H9 (cell line): ENCODE measurements around the gene LARGE1. TPM values are rescaled to one million over a fixed set of nuclear protein-coding genes. Genes with fewer than 3 reads are reported as not detected.

Experiments used
- DNase-seq: peaks from one replicate; pipeline ENCODE4 v3.0.0-alpha.2; 2017
- H2AFZ ChIP-seq: one replicate; pipeline ENCODE4 v1.6.1; 2013; ENCODE audit warnings: mild to moderate bottlenecking, low read length, control low read depth, moderate library complexity
- H2AK5ac ChIP-seq: 2 replicates; pipeline ENCODE4 v1.6.1; 2013; ENCODE audit warnings: low read length, control low read depth, mixed read lengths; ENCODE audit not compliant: insufficient read length
- H2BK120ac ChIP-seq: one replicate; pipeline ENCODE4 v1.6.1; 2013; ENCODE audit warnings: low read depth, mild to moderate bottlenecking, low read length, control low read depth, inconsistent platforms; ENCODE audit not compliant: poor library complexity, severe bottlenecking
- H2BK12ac ChIP-seq: 2 replicates; pipeline ENCODE4 v1.6.1; 2013; ENCODE audit warnings: low read length, control low read depth, mixed read lengths, low read depth; ENCODE audit not compliant: insufficient read length
- H2BK15ac ChIP-seq: 2 replicates; pipeline ENCODE4 v1.6.1; 2013; ENCODE audit warnings: low read depth, low read length, control low read depth
- H2BK20ac ChIP-seq: one replicate; pipeline ENCODE4 v1.6.1; 2013; ENCODE audit warnings: low read depth, mild to moderate bottlenecking, low read length, control low read depth, inconsistent platforms; ENCODE audit not compliant: poor library complexity, severe bottlenecking
- H2BK5ac ChIP-seq: 2 replicates; pipeline ENCODE4 v1.6.1; 2013; ENCODE audit warnings: low read length, control low read depth, mixed read lengths; ENCODE audit not compliant: insufficient read length
- H3K14ac ChIP-seq: 2 replicates; pipeline ENCODE4 v1.6.1; 2013; ENCODE audit warnings: low read length, control low read depth; ENCODE audit not compliant: insufficient read depth
- H3K18ac ChIP-seq: 2 replicates; pipeline ENCODE4 v1.6.1; 2013; ENCODE audit warnings: low read depth, mild to moderate bottlenecking, mixed read lengths, low read length, control low read depth; ENCODE audit not compliant: insufficient read length
- H3K23ac ChIP-seq: 2 replicates; pipeline ENCODE4 v1.6.1; 2013; ENCODE audit warnings: low read length, control low read depth, mixed read lengths, low read depth; ENCODE audit not compliant: insufficient read length
- H3K23me2 ChIP-seq: 2 replicates; pipeline ENCODE4 v1.6.1; 2013; ENCODE audit warnings: low read depth, mild to moderate bottlenecking, mixed read lengths, low read length, control low read depth; ENCODE audit not compliant: insufficient read length, poor library complexity, severe bottlenecking
- H3K27ac ChIP-seq: 2 replicates; pipeline ENCODE4 v1.5.1; 2013; ENCODE audit warnings: low read length, control low read depth, mixed read lengths, low read depth; ENCODE audit not compliant: insufficient read length
- H3K27me3 ChIP-seq: 2 replicates; pipeline ENCODE4 v1.6.1; 2013; ENCODE audit warnings: low read length, control low read depth, inconsistent platforms; ENCODE audit not compliant: insufficient read depth
- H3K4ac ChIP-seq: 2 replicates; pipeline ENCODE4 v1.6.1; 2013; ENCODE audit warnings: low read depth, mild to moderate bottlenecking, control low read depth, inconsistent platforms, low read length, moderate library complexity
- H3K4me1 ChIP-seq: 2 replicates; pipeline ENCODE4 v1.6.1; 2013; ENCODE audit warnings: low read length, control low read depth, inconsistent platforms; ENCODE audit not compliant: insufficient read depth
- H3K4me2 ChIP-seq: 2 replicates; pipeline ENCODE4 v1.6.1; 2013; ENCODE audit warnings: low read length, control low read depth, mixed read lengths; ENCODE audit not compliant: insufficient read length, insufficient read depth
- H3K56ac ChIP-seq: 2 replicates; pipeline ENCODE4 v1.6.1; 2013; ENCODE audit warnings: low read depth, mild to moderate bottlenecking, mixed read lengths, low read length, control low read depth; ENCODE audit not compliant: insufficient read length
- H3K79me1 ChIP-seq: 2 replicates; pipeline ENCODE4 v1.6.1; 2013; ENCODE audit warnings: low read depth, mild to moderate bottlenecking, moderate library complexity, low read length, control low read depth, inconsistent platforms; ENCODE audit not compliant: insufficient read depth, poor library complexity, severe bottlenecking
- H3K79me2 ChIP-seq: 2 replicates; pipeline ENCODE4 v1.6.1; 2013; ENCODE audit warnings: low read length, control low read depth, inconsistent platforms; ENCODE audit not compliant: insufficient read depth
- H3K9ac ChIP-seq: 2 replicates; pipeline ENCODE4 v1.6.1; 2013; ENCODE audit warnings: low read length, control low read depth, mixed read lengths; ENCODE audit not compliant: insufficient read length; ENCODE audit errors: extremely low read depth
- H3K9me3 ChIP-seq: one replicate; pipeline ENCODE4 v1.6.1; 2013; ENCODE audit warnings: low read depth, low read length, inconsistent platforms; ENCODE audit not compliant: control insufficient read depth
- H3T11ph ChIP-seq: one replicate; pipeline ENCODE4 v1.6.1; 2013; ENCODE audit warnings: mild to moderate bottlenecking, low read length, control low read depth, inconsistent platforms
- H4K20me1 ChIP-seq: one replicate; pipeline ENCODE4 v1.6.1; 2013; ENCODE audit not compliant: control insufficient read depth, insufficient read length, insufficient read depth
- H4K5ac ChIP-seq: 2 replicates; pipeline ENCODE4 v1.6.1; 2013; ENCODE audit warnings: low read depth, mild to moderate bottlenecking, mixed read lengths, low read length, control low read depth; ENCODE audit not compliant: insufficient read length
- H4K8ac ChIP-seq: replicated peaks from 2 replicates; pipeline ENCODE4 v1.6.1; 2013; ENCODE audit warnings: low read length, control low read depth, mixed read lengths, low read depth; ENCODE audit not compliant: insufficient read length
- H4K91ac ChIP-seq: 2 replicates; pipeline ENCODE4 v1.6.1; 2013; ENCODE audit warnings: low read depth, mild to moderate bottlenecking, moderate library complexity, mixed read lengths, low read length, control low read depth; ENCODE audit not compliant: insufficient read length
- H3K27ac Mint-ChIP-seq, 3 experiments: 2 replicates in 2 of 3; 3 replicates in 1 of 3; pipeline ENCODE4 v1.8.0; 2020 to 2021; ENCODE audit warnings: mixed read lengths in 3 of 3, mild to moderate bottlenecking in 1 of 3, moderate library complexity in 1 of 3
- H3K27me3 Mint-ChIP-seq: 2 replicates; pipeline ENCODE4 v1.8.0; 2021; ENCODE audit warnings: low read depth, mild to moderate bottlenecking, moderate library complexity, mixed read lengths
- H3K36me3 Mint-ChIP-seq, 3 experiments: 2 replicates in 2 of 3; 3 replicates in 1 of 3; pipeline ENCODE4 v1.8.0; 2020 to 2021; ENCODE audit warnings: low read depth in 3 of 3, mixed read lengths in 3 of 3; ENCODE audit not compliant: insufficient read depth in 1 of 3
- H3K4me1 Mint-ChIP-seq, 2 experiments: 2 replicates each; pipeline ENCODE4 v1.8.0; 2020; ENCODE audit warnings: mixed read lengths in 2 of 2
- H3K4me3 Mint-ChIP-seq, 2 experiments: 2 replicates in 1 of 2; 3 replicates in 1 of 2; pipeline ENCODE4 v1.8.0; 2020 to 2021; ENCODE audit warnings: mild to moderate bottlenecking in 2 of 2, mixed read lengths in 2 of 2, moderate library complexity in 1 of 2
- H3K9me3 Mint-ChIP-seq, 2 experiments: 2 replicates in 1 of 2; 3 replicates in 1 of 2; pipeline ENCODE4 v1.8.0; 2020; ENCODE audit warnings: mild to moderate bottlenecking in 2 of 2, mixed read lengths in 2 of 2, moderate library complexity in 1 of 2
- WGBS: extraction: QIAGEN DNeasy Blood & Tissue Kit; methylation state at CpG from one replicate; pipeline ENCODE4 v1.1.7; 2013; ENCODE audit warnings: missing lambda C conversion rate, low lambda C conversion rate, mixed read lengths; ENCODE audit not compliant: insufficient read length; ENCODE audit errors: extremely low coverage; 5-methylcytosine and 5-hydroxymethylcytosine counted together
- total RNA-seq: library from RNA; stranded (reverse); gene quantifications from 2 replicates; pipeline ENCODE4 v1.2.1, GENCODE V29; 2021
- TF ChIP-seq, protein P1 (sequence below): fragments of 200-600 bp; sonication (generic); conservative IDR thresholded peaks from 3 replicates; pipeline ENCODE4 v1.8.0; 2021; ENCODE audit warnings: antibody characterized with exemption, mild to moderate bottlenecking

Gene LARGE1
- total RNA-seq, 1 experiment from 2014 or later, result 43.5 TPM

DNA sequence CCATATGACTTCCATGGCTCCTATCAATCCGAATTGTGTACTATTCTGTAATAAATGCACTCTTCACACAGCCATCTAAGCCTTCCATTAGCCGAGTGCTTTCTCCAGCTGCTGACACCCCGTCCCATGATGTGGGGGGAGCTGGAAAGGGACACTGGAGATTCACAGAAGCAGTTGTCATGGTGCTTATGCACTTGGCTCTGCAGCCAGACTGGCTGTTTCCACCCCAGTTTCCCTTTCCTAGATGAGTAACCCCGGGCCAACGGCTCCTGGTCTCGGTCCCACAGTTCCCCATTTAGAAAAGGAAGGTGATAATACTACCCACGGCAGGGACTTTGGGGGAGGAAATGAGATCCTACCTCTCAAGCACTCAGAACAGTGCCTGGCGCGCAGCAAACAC, 617.2 kb downstream of the LARGE1 start:
- Histone ChIP-seq H3K14ac (no peak overlapping the region), H2BK120ac (no peak overlapping the region), H2BK20ac (no peak overlapping the region), H4K91ac (no peak overlapping the region), H3K27me3 (no peaks in the 10 kb centered on the region), H3K4me2 (no peak overlapping the region), H3K23ac (no peak overlapping the region), H2AFZ (no peak overlapping the region), H3K23me2 (no peaks in the 10 kb centered on the region), H3K9ac (no peak overlapping the region), H2AK5ac (no peak overlapping the region), H2BK15ac (no peak overlapping the region), H4K20me1 (no peaks in the 10 kb centered on the region), H3K4ac (no peak overlapping the region), H4K5ac (no peak overlapping the region), H3T11ph (no peak overlapping the region), H3K27ac (no peak overlapping the region), H2BK5ac (no peak overlapping the region), H3K79me1 (no peaks in the 10 kb centered on the region), H3K4me1 (no peaks in the 10 kb centered on the region), H3K79me2 (no peaks in the 10 kb centered on the region), H3K56ac (no peak overlapping the region), H3K18ac (no peak overlapping the region), H3K9me3 (no peaks in the 10 kb centered on the region), H2BK12ac (no peak overlapping the region), H4K8ac (no peak overlapping the region)
- Mint-ChIP-seq H3K27me3 (no peaks in the 10 kb centered on the region), H3K4me1 (peaks cover 9 to 18% of the 10 kb centered on the region in 2 experiments), H3K9me3 (no peaks in the 10 kb centered on the region), H3K4me3 (no peak overlapping the region), H3K27ac (no peak overlapping the region; a peak in 1 of 7 replicates), H3K36me3 (peaks cover 0 to under 1% (median 0%) of the 10 kb centered on the region in 3 experiments; a peak in 2 of 7 replicates)
- DNase-seq, result no peak
- no CpG with 5 or more reads among the region's 9 CpGs for WGBS
- TF ChIP-seq, protein P1, sequence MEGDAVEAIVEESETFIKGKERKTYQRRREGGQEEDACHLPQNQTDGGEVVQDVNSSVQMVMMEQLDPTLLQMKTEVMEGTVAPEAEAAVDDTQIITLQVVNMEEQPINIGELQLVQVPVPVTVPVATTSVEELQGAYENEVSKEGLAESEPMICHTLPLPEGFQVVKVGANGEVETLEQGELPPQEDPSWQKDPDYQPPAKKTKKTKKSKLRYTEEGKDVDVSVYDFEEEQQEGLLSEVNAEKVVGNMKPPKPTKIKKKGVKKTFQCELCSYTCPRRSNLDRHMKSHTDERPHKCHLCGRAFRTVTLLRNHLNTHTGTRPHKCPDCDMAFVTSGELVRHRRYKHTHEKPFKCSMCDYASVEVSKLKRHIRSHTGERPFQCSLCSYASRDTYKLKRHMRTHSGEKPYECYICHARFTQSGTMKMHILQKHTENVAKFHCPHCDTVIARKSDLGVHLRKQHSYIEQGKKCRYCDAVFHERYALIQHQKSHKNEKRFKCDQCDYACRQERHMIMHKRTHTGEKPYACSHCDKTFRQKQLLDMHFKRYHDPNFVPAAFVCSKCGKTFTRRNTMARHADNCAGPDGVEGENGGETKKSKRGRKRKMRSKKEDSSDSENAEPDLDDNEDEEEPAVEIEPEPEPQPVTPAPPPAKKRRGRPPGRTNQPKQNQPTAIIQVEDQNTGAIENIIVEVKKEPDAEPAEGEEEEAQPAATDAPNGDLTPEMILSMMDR, result no peak
